ENCODE results near the gene EPG5.

Gene EPG5

DNA sequence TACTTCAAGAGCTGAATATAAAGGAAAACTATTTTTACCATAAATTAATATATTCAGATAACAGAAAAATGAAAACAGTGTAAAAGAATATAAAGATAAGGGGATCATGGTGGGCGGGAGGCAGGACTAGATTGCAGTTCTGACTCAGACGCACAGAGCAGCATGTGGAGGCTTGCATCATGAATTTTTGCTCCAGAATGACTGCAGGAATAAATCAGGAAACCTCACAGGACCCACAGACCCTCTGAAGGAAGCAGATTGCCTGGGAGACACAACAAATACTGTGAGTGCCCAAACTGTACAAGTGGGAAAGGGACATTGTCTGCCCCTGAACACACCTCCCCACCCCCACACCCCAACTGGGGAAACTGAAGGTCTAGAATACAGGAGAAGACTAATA, 160.9 kb downstream of the EPG5 start:
- DNase-seq (ENCODE audit: low read depth in 2 of 2): no peak

DNA sequence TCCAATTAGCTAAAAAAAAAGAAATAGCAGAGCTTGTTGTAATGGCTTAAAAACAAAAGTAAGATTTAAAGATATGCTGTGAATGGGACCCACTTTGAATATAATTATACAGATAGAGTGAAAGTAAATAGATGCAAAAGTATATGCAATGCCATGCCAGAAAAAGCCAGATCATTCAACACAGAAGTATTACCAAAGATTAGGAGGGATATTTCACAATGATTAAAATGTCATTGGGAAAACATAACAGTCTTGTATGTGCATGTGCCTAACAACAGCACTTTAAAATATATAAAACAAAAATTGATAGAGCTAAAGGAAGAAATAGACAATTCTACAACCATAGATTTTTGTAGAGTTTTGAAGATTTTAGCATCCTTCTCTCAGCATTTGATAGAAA, 161.6 kb downstream of the EPG5 start:
- DNase-seq (ENCODE audit: low read depth in 2 of 2): no peak

DNA sequence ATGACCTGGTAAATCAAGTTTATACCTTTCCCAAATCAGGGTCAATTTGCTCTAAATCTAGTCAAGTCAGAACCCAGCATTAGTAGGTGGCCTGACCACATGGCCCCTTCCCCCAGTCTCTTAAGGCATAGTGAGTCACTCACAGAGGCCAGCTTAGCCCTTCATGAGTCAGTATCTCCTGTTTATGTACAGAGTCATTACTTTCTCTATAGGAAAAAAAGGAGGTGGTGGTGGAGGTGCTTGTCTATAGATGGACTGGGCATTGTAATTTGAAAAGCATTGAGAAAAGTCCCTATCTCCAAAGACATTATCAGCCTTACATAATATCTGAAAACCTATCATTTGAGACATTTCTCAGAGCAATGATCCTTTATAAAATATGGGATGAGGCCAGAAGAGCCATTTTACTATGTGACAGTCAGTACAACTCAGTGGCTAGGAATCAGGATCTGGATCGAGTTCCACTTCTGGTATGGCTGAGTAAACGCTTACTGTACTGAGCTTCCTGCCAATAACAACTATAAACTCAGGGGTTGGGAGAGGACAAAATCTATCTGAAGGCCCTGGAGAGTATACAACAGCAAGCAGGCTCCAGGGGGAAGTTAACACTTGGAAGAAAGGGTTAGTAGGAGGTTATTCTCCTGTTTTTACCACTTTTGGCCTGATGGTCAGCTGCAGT, 164.2 kb downstream of the EPG5 start:
- no peak for DNase-seq (ENCODE audit: low read depth in 2 of 2)

DNA sequence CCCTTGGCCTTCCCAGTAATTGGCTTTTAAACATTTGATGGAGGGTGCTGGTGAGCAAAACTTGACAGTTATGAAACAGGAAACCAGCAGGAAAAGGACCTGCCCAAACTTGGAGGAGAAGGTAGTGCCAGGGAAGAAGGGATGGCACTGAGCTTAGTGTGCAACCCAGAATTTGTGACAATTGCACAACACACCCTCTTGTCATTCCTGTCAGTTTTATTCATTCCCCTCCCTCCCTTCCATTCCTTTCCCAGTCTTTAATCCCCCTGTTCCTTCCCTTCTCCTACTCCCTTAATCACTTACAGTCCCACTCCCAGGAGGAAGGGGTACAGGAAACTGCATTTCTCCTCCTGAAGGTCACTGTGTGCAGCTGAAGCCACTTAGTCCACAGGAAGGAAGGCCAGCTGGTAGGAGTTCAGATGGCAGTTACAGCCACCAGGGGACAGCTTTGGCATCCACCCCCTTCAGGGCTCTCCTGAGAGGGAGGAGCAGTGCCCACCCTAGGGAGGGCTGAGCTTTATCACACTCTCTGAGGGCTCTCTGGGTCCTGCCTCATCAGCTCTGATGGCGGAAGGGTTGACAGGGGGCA, 165.6 kb downstream of the EPG5 start:
- DNase-seq (ENCODE audit: low read depth in 2 of 2): no peak
